ENCODE data around the gene PLEKHA5.
"Not testable (repeated sequence)": the region's sequence is repeated elsewhere in the genome, so short reads cannot be mapped to it uniquely, and the experiment has no call there.

Gene PLEKHA5

DNA sequence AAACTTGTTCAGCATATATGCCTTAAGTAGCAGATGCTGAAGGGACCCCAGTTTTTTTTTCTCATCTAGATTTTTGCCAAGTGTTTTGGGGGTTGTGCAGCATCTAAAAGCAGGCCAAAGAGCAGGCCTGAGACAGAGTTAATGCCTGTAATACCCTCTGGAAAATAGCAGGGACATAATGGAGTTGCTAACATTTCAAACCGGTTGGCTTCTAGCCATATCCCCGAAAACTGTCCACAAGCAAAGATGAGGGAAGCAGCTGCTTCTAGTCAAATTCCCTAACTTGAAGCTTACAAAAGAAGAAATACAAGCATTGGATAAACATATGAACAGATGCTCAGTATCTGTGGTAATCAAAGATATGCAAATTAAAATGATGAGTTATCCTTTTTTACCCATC is 257.6 kb downstream of the PLEKHA5 start:
- no peak for DNase-seq (ENCODE audit: low read depth)
- TF ChIP-seq, protein P1, sequence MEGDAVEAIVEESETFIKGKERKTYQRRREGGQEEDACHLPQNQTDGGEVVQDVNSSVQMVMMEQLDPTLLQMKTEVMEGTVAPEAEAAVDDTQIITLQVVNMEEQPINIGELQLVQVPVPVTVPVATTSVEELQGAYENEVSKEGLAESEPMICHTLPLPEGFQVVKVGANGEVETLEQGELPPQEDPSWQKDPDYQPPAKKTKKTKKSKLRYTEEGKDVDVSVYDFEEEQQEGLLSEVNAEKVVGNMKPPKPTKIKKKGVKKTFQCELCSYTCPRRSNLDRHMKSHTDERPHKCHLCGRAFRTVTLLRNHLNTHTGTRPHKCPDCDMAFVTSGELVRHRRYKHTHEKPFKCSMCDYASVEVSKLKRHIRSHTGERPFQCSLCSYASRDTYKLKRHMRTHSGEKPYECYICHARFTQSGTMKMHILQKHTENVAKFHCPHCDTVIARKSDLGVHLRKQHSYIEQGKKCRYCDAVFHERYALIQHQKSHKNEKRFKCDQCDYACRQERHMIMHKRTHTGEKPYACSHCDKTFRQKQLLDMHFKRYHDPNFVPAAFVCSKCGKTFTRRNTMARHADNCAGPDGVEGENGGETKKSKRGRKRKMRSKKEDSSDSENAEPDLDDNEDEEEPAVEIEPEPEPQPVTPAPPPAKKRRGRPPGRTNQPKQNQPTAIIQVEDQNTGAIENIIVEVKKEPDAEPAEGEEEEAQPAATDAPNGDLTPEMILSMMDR (conservative IDR thresholded peaks at IDR 0.05; ENCODE audit: low read depth, low read length) = no peak
- H3K4me3 ChIP-seq (ENCODE audit: low read depth, low read length) = no peak overlapping the region

DNA sequence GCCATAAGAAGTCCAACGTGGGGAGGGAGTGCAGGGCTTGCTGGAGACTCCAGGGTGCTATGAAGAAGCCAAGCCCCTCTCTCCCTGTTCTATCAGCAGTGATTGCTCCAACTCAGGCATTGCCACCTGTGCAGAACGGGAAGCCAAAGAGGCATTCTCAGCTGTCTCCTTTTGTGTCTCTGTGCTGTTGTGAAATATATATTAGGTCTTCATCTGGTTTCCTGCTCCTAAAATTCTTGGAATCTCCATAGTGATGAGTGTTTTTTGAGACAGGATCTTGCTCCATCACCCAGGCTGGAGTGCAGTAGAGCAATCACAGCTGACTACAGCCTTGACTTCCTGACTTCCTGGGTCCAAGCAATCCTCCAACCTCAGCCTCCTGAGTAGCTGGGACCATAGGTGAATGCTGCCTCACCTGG is 258.6 kb downstream of the PLEKHA5 start:
- TF ChIP-seq, protein P1 (conservative IDR thresholded peaks at IDR 0.05; ENCODE audit: low read depth, low read length) = no peak

DNA sequence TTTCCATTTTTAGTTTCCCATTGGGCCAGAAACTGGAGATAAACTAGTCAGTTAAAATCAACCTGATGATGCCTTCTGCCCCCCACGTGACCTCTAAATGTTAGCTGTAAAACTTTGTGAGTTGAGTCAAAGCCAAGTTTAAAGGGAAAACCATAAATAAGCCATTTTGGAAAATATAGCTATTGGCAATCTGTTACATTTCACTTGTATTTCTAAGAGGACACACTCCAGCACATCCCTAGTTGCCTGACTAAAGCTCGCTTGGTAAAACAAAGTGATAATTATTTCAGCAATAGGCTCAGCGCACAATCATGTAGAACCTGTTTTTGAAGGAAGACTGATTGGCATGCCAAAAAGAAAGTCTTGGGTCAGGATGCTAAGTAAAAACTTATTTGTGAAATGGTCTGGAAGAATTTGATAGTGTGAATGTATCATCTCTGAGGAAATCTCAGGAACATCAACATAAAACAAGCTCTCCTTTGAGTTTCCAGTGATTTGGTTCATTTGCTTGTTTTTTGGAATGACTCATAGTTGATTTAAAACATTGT is 260.6 kb downstream of the PLEKHA5 start:
- TF ChIP-seq, protein P1 (conservative IDR thresholded peaks at IDR 0.05; ENCODE audit: low read depth, low read length) = no peak
- H3K4me3 ChIP-seq (ENCODE audit: low read depth, low read length) = no peak overlapping the region
- no peak for DNase-seq (ENCODE audit: low read depth)

More for the DNA sequence above, 258.6 kb downstream of the PLEKHA5 start:
- DNase-seq (ENCODE audit: low read depth) = peak; percentile 50
- H3K4me3 ChIP-seq (ENCODE audit: low read depth, low read length) = no peak overlapping the region

DNA sequence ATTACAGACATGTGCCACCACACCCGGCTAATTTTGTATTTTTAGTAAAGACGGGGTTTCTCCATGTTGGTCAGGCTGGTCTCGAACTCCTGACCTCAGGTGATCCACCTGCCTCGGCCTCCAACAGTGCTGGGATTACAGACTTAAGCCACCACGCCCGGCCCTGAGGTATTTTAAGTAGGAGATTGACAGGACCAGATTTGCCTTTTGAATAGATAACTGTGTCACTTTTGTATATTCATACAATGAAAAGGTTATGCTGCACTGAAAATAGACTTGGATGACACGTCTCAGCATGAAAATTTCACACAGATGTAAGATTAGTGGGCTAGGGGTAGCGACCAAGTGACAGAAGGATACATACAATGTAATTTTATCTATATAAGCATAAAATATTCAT is 263.1 kb downstream of the PLEKHA5 start:
- DNase-seq (ENCODE audit: low read depth); H3K4me3 ChIP-seq (ENCODE audit: low read depth, low read length): not testable (repeated sequence)

DNA sequence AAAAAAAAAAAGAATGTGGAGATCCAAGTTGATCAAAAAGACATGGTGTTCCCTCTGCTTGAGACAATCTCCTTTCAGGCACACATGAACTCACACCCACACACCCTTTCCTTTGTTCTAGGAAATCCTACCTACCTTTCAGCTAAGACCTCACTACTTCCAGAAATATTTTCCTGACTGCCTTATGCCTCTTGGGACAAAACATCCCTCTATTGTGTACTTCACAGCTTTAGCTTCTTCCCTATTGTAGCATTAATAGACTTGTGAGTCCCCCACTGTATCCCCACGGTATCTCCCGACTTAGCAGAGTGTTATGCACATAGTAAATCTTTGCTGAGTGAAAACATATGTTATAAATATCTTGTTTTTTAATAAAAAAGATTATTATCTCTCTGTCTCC is 264.9 kb downstream of the PLEKHA5 start:
- no peak for DNase-seq (ENCODE audit: low read depth)
- TF ChIP-seq, protein P1 (conservative IDR thresholded peaks at IDR 0.05; ENCODE audit: low read depth, low read length) = no peak
- no peak overlapping the region for H3K4me3 ChIP-seq (ENCODE audit: low read depth, low read length)

DNA sequence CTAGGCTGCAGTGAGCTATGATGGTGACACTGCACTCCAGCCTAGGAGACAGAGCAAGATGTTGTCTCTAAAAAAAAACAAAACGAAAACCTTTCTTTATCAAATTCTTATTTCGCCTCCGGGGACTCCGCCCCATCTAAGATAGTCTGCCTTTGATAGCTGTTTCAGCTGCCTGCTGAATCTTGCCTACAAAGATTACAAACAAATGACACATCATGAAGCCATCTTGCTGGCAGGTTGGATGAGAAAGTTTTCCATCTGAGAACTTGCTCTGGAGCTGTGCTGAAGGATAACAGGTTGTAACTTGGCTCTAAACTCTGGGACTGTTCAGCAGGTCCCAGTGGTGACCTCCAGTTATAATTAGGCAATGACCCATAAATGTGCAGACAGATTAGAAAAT is 268.0 kb downstream of the PLEKHA5 start:
- TF ChIP-seq, protein P1 (conservative IDR thresholded peaks at IDR 0.05; ENCODE audit: low read depth, low read length) = no peak
- no peak for DNase-seq (ENCODE audit: low read depth)
- H3K4me3 ChIP-seq (ENCODE audit: low read depth, low read length) = no peak overlapping the region

DNA sequence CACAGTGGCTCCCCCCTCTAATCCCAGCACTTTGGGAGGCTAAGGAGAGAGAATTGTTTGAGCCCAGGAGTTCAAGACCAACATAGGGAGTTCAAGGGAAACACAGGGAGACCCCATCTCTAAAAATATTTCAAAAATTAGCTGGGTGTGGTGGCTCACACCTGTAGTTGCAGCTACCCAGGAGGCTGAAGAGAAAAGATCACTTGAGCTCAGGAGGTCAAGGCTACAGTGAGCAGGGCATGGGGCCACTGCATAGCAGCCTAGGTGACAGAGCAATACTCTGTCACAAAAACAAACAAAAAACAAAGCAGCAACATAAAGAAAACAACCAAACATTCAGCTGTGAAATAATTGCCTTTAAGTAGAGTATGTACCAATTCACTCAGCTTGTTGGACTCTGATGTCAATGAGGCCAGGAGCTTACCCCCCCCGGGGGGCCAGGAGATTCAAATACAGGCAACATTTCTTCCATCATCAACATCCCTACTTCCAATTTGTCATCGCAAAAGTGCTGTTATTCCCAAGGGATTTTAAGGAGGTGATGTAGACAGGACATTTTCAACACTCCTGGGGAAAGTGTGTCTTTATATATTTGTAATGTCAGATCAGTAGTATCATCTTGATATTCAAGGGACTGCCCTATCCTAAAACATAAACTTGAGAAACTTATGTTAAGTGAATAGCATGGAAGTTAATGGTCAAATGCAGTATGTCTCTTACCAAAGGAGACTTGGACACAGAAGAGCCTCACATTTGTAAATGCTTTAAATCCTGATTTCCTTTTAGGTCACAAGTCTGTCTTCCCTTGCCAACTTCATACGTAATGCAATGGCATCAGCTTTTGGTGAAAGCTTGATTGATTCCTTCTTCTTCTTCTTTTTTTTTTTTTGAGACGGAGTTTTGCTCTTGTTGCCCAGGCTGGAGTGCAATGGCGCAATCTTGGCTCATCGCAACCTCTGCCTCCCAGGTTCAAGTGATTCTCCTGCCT is 269.1 kb downstream of the PLEKHA5 start:
- TF ChIP-seq, protein P1 (conservative IDR thresholded peaks at IDR 0.05; ENCODE audit: low read depth, low read length) = no peak
- H3K4me3 ChIP-seq (ENCODE audit: low read depth, low read length) = no peak overlapping the region
- no peak for DNase-seq (ENCODE audit: low read depth)

DNA sequence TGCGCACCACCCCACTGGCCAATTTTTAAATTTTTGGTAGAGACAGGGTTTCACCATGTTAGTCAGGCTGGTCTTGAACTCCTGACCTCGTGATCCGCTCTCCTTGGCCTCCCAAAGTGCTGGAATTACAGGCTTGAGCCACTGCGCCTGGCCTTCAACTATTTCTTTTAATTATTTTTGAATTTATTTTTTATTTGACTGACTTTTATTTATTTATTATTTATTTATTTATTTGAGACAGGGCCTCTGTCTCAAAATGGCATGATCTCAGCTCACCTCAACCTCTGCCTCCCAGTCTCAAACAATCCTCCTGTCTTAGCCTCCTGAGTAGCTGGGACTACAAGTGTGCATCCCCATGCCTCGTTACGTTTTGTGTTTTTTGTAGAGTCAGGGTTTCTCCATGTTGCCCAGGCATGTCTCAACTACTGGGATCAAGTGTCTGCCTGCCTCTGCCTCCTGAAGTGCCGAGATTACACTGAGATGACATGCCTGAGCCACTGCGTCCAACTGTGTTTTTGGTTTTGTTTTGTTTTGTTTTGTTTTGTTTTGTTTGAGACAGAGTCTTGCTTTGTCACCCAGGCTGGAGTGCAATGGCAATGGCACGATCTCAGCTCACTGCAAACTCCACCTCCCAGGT is 271.2 kb downstream of the PLEKHA5 start:
- DNase-seq (ENCODE audit: low read depth); H3K4me3 ChIP-seq (ENCODE audit: low read depth, low read length): not testable (repeated sequence)
